GM18909 (cell line): ENCODE data around the gene SHANK3.

Source experiments
- ATAC-seq: cut with Tn5 transposase; IDR thresholded peaks from one replicate; pipeline ENCODE4 v1.9.1; 2021; ENCODE audit warnings: mild to moderate bottlenecking; ENCODE audit not compliant: unreplicated experiment, poor library complexity

The SHANK3 gene

GRCh38 chr22:50697667-50698506, 25.3 kb downstream of the SHANK3 start:
- no peak for ATAC-seq

- no peak for ATAC-seq
These were observed 25.9 kb downstream of the SHANK3 start for GRCh38 chr22:50698546-50698945.

GRCh38 chr22:50699001-50699755, 26.6 kb downstream of the SHANK3 start:
- ATAC-seq = no peak

GRCh38 chr22:50699756-50700386, 27.2 kb downstream of the SHANK3 start:
- ATAC-seq = no peak

- no peak for ATAC-seq
These were observed 27.9 kb downstream of the SHANK3 start for GRCh38 chr22:50700387-50701075.

GRCh38 chr22:50701076-50701419, 28.4 kb downstream of the SHANK3 start:
- ATAC-seq = no peak

GRCh38 chr22:50701428-50702154, 29.0 kb downstream of the SHANK3 start:
- no peak for ATAC-seq

- no peak for ATAC-seq
These were observed 29.6 kb downstream of the SHANK3 start for GRCh38 chr22:50702261-50702671.

GRCh38 chr22:50702821-50703725, 30.4 kb downstream of the SHANK3 start:
- no peak for ATAC-seq

GRCh38 chr22:50703726-50704509, 31.3 kb downstream of the SHANK3 start:
- no peak for ATAC-seq

- no peak for ATAC-seq
These were observed 32.0 kb downstream of the SHANK3 start for GRCh38 chr22:50704510-50705218.

GRCh38 chr22:50705219-50705691, 32.6 kb downstream of the SHANK3 start:
- ATAC-seq = no peak

- no peak for ATAC-seq
These were observed 33.3 kb downstream of the SHANK3 start for GRCh38 chr22:50705851-50706351.

- no peak for ATAC-seq
These were observed 34.0 kb downstream of the SHANK3 start for GRCh38 chr22:50706481-50707125.

- no peak for ATAC-seq
These were observed 35.9 kb downstream of the SHANK3 start for GRCh38 chr22:50708474-50708873.

GRCh38 chr22:50708996-50709395, 36.4 kb downstream of the SHANK3 start:
- no peak for ATAC-seq

GRCh38 chr22:50710221-50710620, 37.6 kb downstream of the SHANK3 start:
- no peak for ATAC-seq
